ENCODE data around the gene PHF19.

The PHF19 gene

DNA sequence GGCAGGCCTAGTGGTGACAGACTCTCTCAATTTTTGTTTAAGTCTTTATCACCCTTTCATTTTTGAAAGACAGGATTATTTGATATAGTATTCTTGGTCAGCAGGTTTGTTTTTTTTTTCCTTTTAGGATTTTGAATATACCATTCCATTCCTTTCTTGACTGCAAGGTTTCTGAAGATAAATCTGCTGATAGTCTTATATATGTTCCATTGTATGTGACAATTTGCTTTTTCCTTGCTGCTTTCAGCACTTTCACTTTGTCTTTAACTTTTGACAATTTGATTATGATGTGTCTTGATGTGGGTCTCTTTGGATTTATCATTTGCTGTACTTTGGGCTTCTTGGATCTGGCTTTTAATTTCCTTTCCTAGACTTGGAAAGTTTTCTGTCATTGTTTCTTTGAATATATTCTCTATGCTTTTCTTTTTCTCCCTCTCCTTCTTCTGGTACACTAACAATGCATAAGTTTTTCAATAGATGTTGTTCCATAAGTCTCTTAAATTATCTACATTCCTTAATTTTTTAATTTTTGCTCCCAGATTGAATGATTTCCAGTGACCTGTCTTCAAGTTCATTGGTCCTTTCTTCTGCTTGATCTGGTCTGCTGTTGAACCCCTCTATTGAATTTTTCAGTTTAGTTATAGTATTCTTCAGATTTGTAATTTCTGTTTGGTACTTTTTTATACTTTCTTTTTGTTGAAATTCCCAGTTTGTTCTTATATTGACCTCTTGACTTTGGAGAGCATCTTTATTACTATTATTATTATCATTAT is 69.2 kb downstream of the PHF19 start:
- DNase-seq (ENCODE audit: low spot score): no peak
- Histone ChIP-seq H3K4me3 (no peak overlapping the region), H3K27ac (no peak overlapping the region)
- TF ChIP-seq CTCF (IDR thresholded peaks at IDR 0.05): no peak

All from coronary artery (tissue), 2 donors.